HCT116 (cell line): ENCODE results near the gene PPP1R27.

ENCODE experiments used
- CTCF ChIP-seq, 3 experiments: fragments of 200-600 bp in 1 of 3; sonication (generic) in 1 of 3; IDR thresholded peaks in 2 of 3; conservative IDR thresholded peaks in 1 of 3; 2 replicates each; pipeline ENCODE4 v1.5.1; 2012 to 2017; ENCODE audit warnings: low read depth in 2 of 3, low read length in 2 of 3, antibody characterized with exemption in 1 of 3, borderline replicate concordance in 1 of 3, control low read depth in 1 of 3, mild to moderate bottlenecking in 1 of 3, mixed read lengths in 1 of 3, mixed run types in 1 of 3, moderate library complexity in 1 of 3; ENCODE audit not compliant: insufficient read depth in 1 of 3
- EZH2 ChIP-seq: fragments of 200-600 bp; sonication (generic); IDR thresholded peaks from 2 replicates; pipeline ENCODE4 v1.6.1; 2017; ENCODE audit warnings: antibody characterized with exemption, mixed run types
- POLR2A ChIP-seq: IDR thresholded peaks from 2 replicates; pipeline ENCODE4 v1.7.0; 2011; ENCODE audit warnings: borderline replicate concordance; ENCODE audit not compliant: insufficient read depth, insufficient read length; ENCODE audit errors: extremely low read depth
- RAD21 ChIP-seq: IDR thresholded peaks from 2 replicates; pipeline ENCODE4 v1.6.1; 2012; ENCODE audit warnings: low read depth, mild to moderate bottlenecking
- SIN3A ChIP-seq: IDR thresholded peaks from 2 replicates; pipeline ENCODE4 v1.6.1; 2012; ENCODE audit warnings: low read depth

- TF ChIP-seq CTCF (IDR thresholded peaks at IDR 0.05 in 2 of 3, conservative IDR thresholded peaks at IDR 0.05 in 1 of 3; ENCODE audit: borderline replicate concordance in 1 of 3, insufficient read depth in 1 of 3, low read depth in 2 of 3, low read length in 2 of 3) (no peak), EZH2 (no peak), POLR2A (no peak), RAD21 (no peak), SIN3A (no peak)
Measured at GRCh38 chr17:81805707-81806460, 29.0 kb downstream of the PPP1R27 start.
